ENCODE data around the gene TMEM132E.

GRCh38 chr17:34584805-34585416 lies 5.5 kb downstream of the TMEM132E start:
- TF ChIP-seq CTCF (IDR thresholded peaks at IDR 0.05): peak in 4 of 12 donors; percentile 9 to 34 (median 14)
- no peak for TF ChIP-seq POLR2A (IDR thresholded peaks at IDR 0.05)
